Frontal cortex (tissue), 4 donors: ENCODE data around the gene RBM47. TPM values are rescaled to one million over a fixed set of nuclear protein-coding genes. Genes with fewer than 3 reads are reported as not detected.

Source experiments
- DNase-seq, 2 donors: peaks; one replicate each; pipeline ENCODE4 v3.0.0; 2012; ENCODE audit warnings: low spot score in 2 of 2
- FAIRE-seq: peaks from 2 replicates; lab custom pipeline; 2012; peaks lifted over from hg19 to GRCh38; lab: Jason Lieb, UNC
- total RNA-seq: library from RNA; depleted of rRNA; stranded (reverse); fragments of >200 nt; gene quantifications from one replicate; pipeline ENCODE4 v1.2.3, GENCODE V29; 2014
- donor health status: control.
- donor health status: control.
- donor health status: control.

Gene RBM47
- total RNA-seq, 1 donor from 2014 or later = 0.82 TPM

DNA sequence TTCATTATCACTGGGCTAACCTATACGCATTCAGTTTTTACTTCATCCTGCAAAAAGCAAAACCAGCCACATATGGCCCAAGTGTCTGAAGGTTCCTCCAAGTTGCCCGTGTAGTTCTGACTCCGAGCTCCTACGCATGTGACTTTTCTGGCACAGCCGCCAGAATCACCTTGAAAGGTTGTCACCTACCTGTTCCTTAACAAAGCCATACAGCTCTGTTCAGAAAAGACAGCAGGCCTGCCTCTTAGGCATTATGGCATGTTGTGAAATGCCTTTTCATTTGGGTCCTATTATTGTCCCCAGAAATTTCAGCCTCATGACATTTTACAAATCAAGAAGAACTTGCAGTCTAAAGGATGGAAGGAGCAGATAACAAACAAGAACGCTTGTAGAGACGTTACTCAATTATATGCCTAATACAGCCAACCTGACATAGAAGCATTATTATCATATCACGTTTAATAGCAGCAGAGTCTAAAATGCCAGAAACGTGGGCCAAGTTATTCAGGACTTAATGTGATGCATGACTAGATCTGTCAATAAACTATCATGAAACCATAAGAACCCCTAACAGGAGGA is 118.5 kb downstream of the RBM47 start:
- DNase-seq = no peak
- no peak for FAIRE-seq

DNA sequence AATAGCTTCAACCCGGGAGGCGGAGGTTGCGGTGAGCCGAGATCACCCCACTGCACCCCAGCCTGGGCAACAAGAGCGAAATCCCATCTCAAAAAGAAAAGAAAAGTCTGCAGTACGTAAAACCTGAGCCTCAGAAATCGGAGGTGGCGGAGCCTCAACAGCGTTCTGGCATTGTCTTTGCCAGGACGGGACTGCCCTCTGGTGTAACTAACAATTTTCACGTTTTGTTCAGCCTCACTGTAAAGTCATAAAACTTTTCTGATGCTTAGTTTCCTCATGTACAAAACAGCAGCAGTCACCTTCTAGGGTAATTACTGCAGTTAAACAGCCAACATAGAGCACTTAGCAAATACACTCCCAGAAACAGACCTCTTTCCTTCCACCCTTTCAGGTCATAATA is 121.7 kb downstream of the RBM47 start:
- FAIRE-seq = no peak
- no peak for DNase-seq

DNA sequence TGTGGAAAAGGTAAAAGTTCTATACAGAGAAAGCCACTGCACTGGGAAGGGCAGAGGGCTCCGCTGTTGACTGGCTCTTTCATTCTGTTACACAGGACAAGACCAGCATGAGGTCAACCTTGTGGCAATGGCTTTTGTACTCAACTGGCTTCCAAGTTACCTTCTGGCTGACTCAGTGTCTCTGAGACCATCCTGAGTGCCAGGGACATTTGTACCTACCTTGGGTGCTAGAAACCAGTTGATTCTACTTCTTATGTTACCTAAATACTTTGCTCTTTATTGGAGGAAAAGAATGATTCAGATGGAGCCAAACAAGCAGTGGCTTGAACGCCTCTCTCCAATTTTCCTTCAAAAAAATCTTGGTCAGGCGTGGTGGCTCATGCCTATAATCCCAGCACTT is 123.2 kb downstream of the RBM47 start:
- FAIRE-seq = no peak
- DNase-seq = no peak

DNA sequence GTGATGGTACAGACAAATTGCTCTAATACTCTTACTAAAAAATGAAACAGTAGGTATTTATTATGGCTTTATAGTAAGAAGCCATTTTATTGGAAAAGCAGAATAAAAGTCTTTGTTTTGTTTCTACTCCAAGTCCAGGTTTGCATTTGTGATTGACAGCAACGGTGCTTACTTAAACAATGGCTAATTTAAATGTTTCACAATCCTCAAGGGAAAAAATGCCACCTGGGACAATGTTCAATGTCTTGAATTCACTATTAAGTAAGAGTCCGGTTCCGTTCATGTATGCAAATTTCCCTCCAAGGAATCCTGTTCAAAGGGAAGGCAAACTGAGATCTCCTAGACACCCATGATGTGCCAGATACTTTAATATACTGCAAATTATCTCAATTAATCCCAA is 123.6 kb downstream of the RBM47 start:
- no peak for FAIRE-seq
- no peak for DNase-seq

DNA sequence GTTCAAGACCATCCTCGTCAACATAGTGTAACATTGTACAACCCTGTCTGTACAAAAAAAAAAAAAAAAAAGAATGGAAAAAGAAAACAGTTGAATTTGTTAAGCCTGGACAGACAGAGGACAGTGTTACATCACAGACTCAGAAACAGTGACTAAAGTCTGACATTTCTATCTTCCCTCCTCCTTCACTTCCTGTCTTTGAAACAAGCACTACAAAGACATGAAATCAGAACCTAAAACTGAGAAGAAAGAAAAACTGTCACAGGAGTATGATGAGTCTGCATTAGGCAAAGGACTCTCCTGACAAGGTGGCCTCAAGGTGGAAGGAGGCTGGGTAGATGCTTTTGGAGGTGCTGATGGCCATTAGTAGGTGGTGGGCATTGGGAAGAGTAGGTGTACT is 126.7 kb downstream of the RBM47 start:
- DNase-seq = no peak
- FAIRE-seq = no peak

DNA sequence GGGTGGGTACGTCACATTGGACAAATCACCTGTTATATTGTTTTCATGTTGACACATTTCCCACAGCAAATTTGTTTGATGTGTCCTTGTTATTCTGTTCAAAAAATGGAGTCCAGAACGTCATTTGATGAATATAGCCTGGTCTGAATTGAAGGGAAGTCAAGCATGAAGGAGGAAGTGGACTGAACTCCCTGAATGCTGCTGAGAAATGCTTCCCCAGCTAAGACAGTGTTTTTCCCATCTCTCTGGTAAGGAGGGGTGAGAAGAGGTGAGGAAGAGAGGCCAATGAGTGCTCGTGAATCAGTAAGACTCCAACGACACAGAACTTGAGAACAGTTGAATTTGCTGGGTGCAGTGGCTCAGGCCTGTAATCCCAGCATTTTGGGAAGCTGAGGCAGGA is 127.4 kb downstream of the RBM47 start:
- DNase-seq (no peak), FAIRE-seq (no peak)

DNA sequence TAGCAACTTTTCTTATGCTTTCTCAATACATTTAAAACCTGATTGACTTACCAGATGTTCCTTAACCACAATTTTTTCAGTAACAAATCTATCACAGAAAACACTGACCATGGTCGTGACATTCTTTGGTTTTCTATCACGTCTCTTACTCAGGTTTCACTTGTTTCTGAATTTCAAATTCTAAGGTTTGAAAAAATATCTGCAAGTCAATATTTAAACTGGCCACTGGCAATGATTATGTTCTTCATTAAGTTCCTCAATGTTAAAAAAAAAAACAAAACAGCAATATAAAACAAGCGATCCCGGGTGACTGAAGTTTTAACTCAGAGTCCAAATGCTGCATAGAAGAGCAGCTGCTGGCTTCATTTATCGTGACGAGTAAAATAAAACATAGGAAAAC is 128.9 kb downstream of the RBM47 start:
- FAIRE-seq (no peak), DNase-seq (no peak)

DNA sequence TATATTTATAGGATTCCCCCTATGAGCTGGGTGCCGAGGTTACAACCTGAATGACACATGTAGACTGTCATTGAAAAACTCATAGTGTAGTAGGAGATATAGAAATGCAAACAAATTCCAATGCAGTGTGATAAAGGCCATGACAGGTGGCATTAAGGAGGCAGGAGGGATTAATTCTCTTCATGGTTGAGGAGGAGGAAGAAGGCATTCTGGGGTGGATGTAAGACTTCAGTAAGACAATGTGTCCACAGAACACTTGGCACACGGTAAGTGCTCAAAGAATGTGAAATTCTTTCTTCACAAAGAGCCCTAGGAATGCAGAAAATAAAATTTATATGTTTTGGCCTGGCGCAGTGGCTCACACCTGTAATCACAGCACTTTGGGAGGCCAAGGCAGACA is 136.5 kb downstream of the RBM47 start:
- DNase-seq (no peak), FAIRE-seq (no peak)

DNA sequence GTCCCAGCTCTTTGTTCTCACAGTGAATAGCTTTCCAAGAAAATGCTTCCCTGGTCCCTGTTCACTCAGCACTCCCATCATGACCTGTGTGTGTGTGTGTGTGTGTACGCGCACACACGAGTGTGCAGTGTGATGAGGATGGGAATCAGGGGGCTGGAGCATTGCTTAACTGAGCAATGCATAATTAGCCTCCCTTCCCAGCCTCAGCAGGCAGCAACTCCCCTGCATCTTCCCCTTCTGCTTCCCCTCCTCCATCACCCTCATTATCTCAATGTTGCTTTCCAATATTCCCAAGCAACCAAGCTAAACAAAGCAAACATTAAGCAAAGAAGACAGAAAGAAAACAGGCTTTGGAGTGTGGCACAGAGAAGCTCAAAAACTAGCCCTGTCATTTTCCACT is 137.0 kb downstream of the RBM47 start:
- FAIRE-seq (no peak), DNase-seq (no peak)

DNA sequence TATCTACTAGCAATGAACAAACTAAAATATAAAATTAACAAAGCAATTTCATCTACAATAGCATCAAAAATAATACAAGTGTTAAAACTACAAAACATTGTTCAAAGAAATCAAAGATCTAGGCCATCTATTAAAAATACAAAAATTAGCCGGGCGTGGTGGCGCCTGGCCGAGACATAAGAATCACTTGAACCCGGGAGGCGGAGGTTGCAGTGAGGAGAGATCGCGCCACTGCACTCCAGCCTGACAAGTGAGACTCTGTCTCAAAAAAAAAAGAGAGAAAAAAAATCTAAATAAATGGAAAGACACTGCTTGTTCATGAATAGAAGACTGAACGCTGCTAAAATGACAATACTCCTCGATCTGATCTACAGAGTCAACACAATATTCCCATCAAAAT is 139.2 kb downstream of the RBM47 start:
- no peak for FAIRE-seq
- DNase-seq = no peak

DNA sequence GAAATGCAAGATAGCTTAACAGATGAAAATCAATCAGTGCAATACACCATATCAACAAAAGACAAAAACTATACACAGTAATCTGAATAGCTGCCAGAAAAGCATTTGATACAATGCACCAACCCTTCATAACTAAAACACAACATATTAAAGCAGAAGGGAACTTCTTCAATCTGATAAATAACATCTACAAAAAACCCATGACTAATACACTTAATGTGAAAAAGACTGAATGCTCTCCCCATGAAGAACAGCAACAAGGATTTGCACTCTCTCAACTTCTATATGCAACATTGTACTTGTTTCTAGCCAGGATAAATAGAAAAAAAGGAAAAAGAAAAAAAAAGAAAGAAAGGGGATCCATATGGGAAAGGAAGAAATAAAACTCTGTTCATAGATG is 139.7 kb downstream of the RBM47 start:
- DNase-seq (no peak), FAIRE-seq (no peak)

DNA sequence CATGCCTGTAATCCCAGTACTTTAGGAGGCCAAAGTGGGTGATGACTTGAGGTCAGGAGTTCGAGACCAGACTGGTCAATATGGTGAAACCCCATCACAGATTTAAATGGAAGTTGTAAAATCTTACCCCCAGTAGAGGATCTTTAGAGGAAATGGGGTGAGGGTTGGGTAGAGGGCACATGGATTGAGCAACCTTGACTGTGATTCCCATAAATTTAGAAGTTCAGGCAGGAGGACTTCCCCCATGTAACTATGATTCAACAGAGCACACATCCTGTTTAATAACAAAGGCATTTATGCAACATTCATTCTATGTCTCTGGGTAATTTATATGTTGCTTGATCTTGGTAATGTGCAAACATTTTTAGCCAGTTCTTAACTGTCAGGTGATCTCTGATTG is 143.1 kb downstream of the RBM47 start:
- DNase-seq = no peak
- FAIRE-seq = no peak

DNA sequence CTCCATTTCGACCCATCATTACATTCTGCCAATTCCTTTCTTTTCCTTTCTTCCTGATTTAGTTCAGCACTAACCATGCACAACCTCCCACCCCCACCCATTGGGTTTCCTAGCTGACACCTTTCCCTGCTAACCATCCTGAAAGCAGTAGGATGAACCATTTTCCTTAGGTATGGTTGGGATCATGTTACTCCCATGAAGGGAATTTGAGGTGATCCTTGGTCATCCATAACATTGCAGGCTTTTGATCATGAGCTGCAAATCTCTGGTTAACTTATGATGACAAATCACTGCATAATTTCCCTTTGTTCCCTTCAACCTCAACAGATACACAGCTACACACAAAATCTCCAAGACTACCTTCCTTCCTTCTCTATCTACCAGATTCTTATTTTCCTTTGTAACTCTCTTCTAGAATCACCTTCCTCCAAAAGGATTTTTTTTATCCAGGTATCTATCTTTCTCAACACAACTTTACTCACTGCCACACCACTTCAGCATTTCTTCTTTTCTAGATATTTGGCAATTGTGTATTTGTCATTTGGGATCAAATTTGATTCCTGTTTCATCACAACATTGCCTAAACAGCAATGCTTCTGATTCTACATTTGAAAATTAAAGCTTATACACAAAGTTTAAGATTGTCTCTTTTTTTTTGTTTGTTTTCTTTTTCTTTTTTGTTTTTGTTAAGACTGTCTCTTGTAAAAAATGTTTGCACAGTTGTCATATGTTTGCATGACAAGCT is 145.1 kb downstream of the RBM47 start:
- no peak for FAIRE-seq
- no peak for DNase-seq

DNA sequence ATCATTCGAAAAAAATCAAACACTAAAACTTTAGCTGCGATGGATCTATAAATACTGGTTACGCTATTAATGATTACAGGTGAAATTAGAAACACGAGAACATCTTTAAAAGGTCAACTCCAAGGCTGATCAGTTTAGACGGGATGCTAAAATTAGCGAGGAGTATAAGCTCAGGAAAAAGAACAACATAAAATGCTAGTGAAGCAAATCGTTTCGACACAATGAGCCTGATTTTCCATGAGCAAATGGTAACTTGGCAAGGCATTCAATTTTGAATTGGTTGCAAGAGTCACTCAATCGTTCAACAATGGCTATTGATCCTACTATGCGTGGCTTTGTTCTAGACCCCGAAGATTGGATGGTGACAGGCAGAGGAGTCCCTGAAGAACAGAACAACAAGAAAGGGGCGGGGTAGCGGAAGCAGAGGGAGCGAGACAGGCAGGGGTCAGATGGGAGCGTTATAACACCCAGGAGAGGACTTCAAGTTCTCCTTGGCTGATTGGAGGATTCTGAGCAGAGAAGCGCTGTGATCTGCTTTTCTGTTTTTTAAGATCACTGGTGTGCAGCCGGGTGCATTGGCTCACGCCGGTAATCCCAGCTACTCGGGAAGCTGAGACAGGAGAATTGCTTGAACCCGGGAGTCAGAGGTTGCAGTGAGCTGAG is 146.5 kb downstream of the RBM47 start:
- DNase-seq (no peak), FAIRE-seq (no peak)

DNA sequence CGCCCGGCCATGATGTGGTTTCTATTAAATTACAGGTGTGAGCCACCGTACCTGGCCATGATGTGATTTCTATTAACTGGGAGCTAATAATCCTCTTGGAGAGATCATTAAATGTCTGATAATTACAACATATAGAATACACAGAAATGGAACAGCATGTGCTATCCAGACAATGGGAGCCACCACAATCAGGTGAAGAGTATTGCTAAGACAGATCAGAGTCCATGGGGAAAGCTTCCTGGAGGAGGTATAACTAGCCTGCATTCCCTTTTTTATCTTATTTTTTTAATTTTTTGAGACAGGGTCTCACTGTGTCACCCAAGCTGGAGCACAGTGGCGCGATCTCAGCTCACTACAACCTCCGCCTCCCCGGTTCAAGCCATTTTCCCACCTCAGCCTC is 147.7 kb downstream of the RBM47 start:
- FAIRE-seq = no peak
- DNase-seq = no peak

DNA sequence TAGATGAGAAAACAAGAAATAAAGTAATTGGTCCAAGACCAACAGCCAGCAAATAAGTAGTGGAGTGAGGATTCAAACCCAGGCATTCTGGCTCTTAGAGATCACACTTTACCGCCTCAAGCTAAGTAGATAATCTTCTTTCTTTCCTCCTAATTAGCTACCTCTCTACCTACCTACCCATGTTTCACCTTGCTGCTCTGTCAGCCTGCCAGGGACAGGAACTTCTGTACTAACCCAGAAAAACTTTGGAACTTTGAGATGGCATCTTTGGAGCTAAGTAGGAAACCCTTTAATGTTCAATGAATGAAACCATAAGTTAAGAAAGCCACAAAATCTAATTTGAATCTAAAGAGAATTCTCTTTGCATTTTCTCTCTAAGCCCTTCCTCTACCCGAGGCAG is 149.4 kb downstream of the RBM47 start:
- DNase-seq (no peak), FAIRE-seq (no peak)

DNA sequence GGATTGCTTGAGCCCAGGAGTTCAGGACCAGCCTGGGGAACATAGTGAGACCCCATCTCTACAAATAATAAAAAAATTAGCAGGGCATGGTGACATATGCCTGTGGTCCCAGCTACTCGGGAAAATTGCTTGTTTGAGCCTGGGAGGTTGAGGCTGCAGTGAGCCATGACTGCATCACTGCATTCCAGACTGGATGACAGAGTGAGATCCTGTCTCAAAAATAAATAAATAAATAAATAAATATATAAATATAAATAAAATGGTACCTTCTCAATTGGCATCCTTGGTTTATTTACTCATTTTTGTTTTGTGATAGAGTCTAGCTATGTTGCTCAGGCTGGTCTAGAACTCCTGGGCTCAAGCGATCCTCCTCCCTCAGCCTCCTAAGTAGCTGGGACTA is 150.3 kb downstream of the RBM47 start:
- DNase-seq (no peak), FAIRE-seq (no peak)

DNA sequence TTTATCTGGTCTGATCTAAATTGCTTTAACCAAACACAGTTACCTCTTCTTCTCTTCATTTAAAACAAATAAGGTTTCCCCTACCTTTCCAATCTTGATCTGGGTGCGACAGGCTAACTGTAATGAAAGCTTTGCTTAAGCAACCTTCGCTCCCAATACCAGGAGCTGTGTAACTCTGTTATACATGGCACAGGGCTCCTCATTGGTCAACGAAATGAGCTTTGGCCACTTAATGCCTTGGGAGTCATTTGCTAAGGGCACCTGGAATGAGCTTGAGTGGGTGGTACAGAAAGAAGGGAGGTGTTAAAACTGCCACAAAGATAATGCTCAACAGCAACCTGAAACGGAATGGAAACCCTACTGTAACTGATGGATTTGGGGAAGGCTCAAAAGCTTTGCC is 154.1 kb downstream of the RBM47 start:
- FAIRE-seq (no peak), DNase-seq (no peak)

DNA sequence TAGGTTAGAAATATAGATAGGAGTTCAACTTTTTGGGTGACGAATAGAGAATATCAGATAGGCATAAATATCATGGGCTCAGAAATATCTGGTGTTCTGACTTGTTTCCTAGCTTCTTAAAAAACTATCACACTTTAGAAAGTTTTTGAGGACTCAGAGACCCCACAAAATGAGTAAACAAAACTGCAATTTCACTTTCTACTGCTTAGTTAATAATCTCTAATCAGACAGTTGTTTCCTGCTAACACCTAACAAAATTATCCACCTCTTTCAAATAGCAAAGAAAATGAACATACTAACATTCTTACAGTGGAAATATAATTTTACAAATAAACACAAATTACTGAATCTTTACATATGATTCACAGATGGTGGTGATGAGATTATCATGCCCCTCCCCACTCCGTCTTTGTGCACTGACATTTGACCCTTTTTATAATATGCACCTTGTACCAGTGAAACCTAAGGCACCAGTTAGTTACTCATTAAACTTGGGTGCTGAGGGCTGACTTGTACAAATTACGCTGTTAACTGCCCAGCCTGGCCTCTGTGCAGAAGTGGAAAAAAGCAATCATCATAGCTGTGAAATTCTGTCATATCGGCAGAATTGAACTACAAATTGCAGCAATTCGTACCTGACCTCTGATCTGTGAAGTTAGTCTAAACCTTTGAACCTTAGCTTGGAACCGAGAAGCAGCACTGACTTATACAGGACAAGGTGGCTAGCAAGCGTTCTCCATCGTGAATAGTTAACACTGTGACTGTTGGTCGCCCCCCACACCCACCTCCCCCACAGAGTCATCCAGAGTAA is 155.9 kb downstream of the RBM47 start:
- no peak for DNase-seq
- no peak for FAIRE-seq

DNA sequence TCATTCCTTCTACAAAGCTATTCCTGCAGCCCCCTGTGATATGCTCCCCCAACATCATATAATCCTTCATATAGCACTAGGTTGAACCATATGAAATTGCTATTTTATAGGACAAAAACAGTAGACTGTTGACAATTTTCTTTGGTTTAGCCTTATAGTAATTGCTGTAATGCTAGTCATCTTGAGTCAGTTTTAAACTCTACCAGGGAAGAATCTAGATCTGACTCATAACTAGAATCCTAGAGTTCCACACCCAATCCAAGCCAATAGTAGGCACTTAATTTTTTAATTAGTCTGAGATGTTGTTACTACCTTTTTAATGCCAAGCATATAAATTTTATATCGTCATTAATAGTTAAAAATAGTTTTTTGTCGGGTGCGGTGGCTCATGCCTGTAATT is 157.7 kb downstream of the RBM47 start:
- DNase-seq (no peak), FAIRE-seq (no peak)

DNA sequence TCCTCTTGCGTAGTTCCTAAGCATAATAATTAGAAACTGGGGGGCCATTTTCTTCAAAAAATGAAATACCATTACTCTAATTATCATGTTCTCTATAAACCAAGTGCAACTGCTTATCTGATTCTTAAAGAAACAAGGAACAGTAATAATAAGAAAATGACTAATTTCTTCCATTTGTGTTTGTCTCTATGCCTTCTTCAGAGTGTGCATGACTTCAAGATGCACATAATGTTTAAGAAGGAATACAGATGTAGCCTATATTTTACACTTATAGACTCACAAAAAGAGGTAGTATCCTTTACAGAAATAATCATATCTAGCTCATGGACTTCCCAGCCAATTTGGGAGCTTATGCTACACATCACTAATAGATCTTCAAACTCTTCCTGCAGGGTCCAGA is 162.9 kb downstream of the RBM47 start:
- DNase-seq (no peak), FAIRE-seq (no peak)
